Calu3 (cell line): ENCODE results near the gene MT1H. TPM values are rescaled to one million over a fixed set of nuclear protein-coding genes. Genes with fewer than 3 reads are reported as not detected.
"Not testable (repeated sequence)": the region's sequence is repeated elsewhere in the genome, so short reads cannot be mapped to it uniquely, and the experiment has no call there.

ENCODE experiments used
- BruUV-seq: library from RNA; stranded (reverse); fragments of 400-500 nt; replicated peaks from 2 replicates; lab custom pipeline; 2021; lab: Mats Ljungman, UMichigan
- CTCF ChIA-PET: fragments of 300-600 bp; sonication (Branson Sonifier 250); formaldehyde crosslinking; loops from one replicate; lab custom pipeline; 2022; ENCODE audit warnings: antibody characterized with exemption; lab: Charles Lee
- DNase-seq: peaks from one replicate; pipeline ENCODE4 v3.0.0; 2022
- H3K27ac Mint-ChIP-seq: one replicate; pipeline ENCODE4 v1.8.0; 2022; ENCODE audit warnings: mixed read lengths; ENCODE audit not compliant: unreplicated experiment
- H3K27me3 Mint-ChIP-seq: one replicate; pipeline ENCODE4 v1.8.0; 2022; ENCODE audit warnings: mixed read lengths; ENCODE audit not compliant: unreplicated experiment
- H3K36me3 Mint-ChIP-seq: one replicate; pipeline ENCODE4 v1.8.0; 2022; ENCODE audit warnings: mild to moderate bottlenecking, moderate library complexity, mixed read lengths; ENCODE audit not compliant: insufficient read depth, unreplicated experiment
- H3K4me1 Mint-ChIP-seq: one replicate; pipeline ENCODE4 v1.8.0; 2022; ENCODE audit warnings: mild to moderate bottlenecking, low read depth, mixed read lengths; ENCODE audit not compliant: unreplicated experiment
- H3K4me3 Mint-ChIP-seq: one replicate; pipeline ENCODE4 v1.8.0; 2022; ENCODE audit warnings: mild to moderate bottlenecking, low read depth, moderate library complexity, mixed read lengths; ENCODE audit not compliant: unreplicated experiment
- H3K9me3 Mint-ChIP-seq: one replicate; pipeline ENCODE4 v1.8.0; 2022; ENCODE audit warnings: low read depth, mixed read lengths; ENCODE audit not compliant: unreplicated experiment
- intact Hi-C: fragments of 100-400 bp; cut with micrococcal nuclease; formaldehyde crosslinking; loops from one replicate; pipeline ENCODE4 v1.10.0; 2022; ENCODE audit not compliant: unreplicated experiment
- total RNA-seq: library from RNA; stranded (reverse); gene quantifications from 2 replicates; pipeline ENCODE4 v1.2.3, GENCODE V29; 2022
- TF ChIP-seq, protein P1 (sequence below): fragments of 200-600 bp; IDR thresholded peaks from one replicate; pipeline ENCODE4 v1.8.0; 2022; ENCODE audit warnings: antibody characterized with exemption; ENCODE audit not compliant: unreplicated experiment

MT1H gene
- total RNA-seq, 1 experiment from 2014 or later: not detected

DNA sequence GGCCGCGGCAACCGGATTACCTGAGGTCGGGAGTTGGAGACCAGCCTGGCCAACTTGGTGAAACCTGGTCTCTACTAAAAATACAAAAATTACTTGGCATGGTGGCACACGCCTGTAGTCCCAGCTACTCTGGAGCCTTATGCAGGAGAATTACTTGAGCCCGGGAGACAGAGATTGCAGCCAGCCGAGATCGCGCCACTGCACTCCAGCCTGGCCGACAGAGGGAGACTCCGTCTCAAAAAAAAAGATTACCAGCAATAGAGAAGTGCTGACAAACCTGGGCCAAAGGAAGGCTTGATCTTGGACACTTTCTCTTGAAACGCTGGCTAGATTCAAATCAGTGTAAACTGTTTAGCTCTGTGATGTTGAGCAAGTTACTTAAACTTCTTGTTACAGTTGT is 4.3 kb downstream of the MT1H start:
- Mint-ChIP-seq H3K4me1 (no peaks in the 10 kb centered on the region), H3K27me3 (peaks cover 86% of the 10 kb centered on the region), H3K27ac (no peak overlapping the region), H3K9me3 (no peaks in the 10 kb centered on the region), H3K4me3 (no peak overlapping the region), H3K36me3 (no peaks in the 10 kb centered on the region)
- no peak for DNase-seq
- no TSS peak for BruUV-seq
- TF ChIP-seq, protein P1, sequence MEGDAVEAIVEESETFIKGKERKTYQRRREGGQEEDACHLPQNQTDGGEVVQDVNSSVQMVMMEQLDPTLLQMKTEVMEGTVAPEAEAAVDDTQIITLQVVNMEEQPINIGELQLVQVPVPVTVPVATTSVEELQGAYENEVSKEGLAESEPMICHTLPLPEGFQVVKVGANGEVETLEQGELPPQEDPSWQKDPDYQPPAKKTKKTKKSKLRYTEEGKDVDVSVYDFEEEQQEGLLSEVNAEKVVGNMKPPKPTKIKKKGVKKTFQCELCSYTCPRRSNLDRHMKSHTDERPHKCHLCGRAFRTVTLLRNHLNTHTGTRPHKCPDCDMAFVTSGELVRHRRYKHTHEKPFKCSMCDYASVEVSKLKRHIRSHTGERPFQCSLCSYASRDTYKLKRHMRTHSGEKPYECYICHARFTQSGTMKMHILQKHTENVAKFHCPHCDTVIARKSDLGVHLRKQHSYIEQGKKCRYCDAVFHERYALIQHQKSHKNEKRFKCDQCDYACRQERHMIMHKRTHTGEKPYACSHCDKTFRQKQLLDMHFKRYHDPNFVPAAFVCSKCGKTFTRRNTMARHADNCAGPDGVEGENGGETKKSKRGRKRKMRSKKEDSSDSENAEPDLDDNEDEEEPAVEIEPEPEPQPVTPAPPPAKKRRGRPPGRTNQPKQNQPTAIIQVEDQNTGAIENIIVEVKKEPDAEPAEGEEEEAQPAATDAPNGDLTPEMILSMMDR: no peak
- intact Hi-C loops: loop anchor here (1.0 kb wide), 1 partner anchor 28 kb away; no protein-coding TSS in a partner anchor
- CTCF ChIA-PET: interaction anchor here (1.5 kb wide), 1 partner anchor 28 kb away, joined by 4 read pairs; no protein-coding TSS in a partner anchor

DNA sequence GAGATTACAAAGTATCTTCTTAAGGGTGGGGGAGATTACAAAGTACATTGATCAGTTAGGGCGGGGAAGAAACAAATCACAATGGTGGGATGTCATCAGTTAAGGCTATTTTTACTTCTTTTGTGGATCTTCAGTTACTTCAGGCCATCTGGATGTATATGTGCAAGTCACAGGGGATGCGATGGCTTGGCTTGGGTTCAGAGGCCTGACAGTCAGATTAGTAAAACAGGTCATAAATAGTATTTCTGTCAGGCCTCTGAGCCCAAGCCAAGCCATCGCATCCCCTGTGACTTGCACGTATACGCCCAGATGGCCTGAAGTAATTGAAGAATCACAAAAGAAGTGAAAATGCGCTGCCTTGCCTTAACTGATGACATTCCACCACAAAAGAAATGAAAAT is 5.0 kb downstream of the MT1H start:
- H3K27me3 Mint-ChIP-seq: peaks cover 80% of the 10 kb centered on the region
- H3K4me1 Mint-ChIP-seq, BruUV-seq, H3K27ac Mint-ChIP-seq, H3K9me3 Mint-ChIP-seq, H3K4me3 Mint-ChIP-seq, DNase-seq, H3K36me3 Mint-ChIP-seq: not testable (repeated sequence)
- intact Hi-C loops: loop anchor here (1.0 kb wide), 1 partner anchor 28 kb away; no protein-coding TSS in a partner anchor
- CTCF ChIA-PET: interaction anchor here (1.5 kb wide), 1 partner anchor 28 kb away, joined by 4 read pairs; no protein-coding TSS in a partner anchor

DNA sequence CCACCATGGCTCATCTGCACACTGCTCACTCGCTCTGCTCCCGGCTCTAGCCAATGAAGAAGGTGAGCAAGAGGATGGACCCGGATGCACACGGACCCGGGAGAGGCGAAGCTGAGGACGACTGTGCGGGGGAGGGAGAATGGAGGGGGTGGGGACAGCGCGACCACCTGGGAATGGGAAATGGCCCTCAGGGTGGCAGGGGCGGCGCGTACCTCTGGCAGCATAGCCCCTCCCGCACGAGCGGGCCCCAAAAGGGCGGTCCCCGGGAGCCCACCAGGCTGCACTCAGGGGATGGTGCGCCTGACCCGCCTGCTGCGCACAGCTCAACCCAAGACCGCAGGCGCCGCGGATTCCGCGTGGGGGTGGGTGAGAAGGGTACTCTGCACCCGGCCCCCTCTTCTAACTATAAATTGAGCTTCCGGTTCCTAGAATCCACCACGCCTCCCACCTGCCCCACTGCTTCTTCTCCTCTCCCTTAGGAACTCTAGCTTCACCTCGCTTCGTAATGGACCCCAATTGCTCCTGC is 6.1 kb downstream of the MT1H start:
- no peak overlapping the region for H3K4me3 Mint-ChIP-seq
- no peaks in the 10 kb centered on the region for H3K4me1 Mint-ChIP-seq
- CTCF ChIA-PET: no interaction called here
- DNase-seq: no peak
- H3K36me3 Mint-ChIP-seq: no peaks in the 10 kb centered on the region
- intact Hi-C loops: no loop called here
- no peaks in the 10 kb centered on the region for H3K9me3 Mint-ChIP-seq
- no TSS peak for BruUV-seq
- TF ChIP-seq, protein P1: no peak
- peaks cover 68% of the 10 kb centered on the region for H3K27me3 Mint-ChIP-seq
- H3K27ac Mint-ChIP-seq: no peak overlapping the region

DNA sequence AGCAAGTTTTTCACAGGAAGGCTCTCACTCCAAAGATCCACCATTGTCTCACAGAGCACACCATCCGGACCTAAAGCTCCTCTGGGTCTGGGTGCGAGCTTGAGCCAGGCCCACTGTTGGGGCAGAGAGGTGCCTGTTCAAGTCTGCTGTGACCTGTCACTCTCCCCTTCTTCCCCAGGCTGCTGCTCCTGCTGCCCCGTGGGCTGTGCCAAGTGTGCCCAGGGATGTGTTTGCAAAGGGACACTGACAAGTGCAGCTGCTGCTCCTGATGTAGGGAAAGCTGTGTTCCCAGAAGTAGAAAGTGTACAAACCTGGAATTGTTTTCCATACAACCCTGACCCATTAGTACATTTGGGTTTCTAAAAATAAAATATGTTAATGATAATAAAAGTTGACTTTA is 7.9 kb downstream of the MT1H start:
- CTCF ChIA-PET: no interaction called here
- intact Hi-C loops: no loop called here
- Mint-ChIP-seq H3K36me3 (peaks cover 9% of the 10 kb centered on the region), H3K27ac (no peak overlapping the region), H3K27me3 (peaks cover 51% of the 10 kb centered on the region), H3K4me3 (no peak overlapping the region), H3K4me1 (peaks cover 8% of the 10 kb centered on the region), H3K9me3 (no peaks in the 10 kb centered on the region)
- no TSS peak for BruUV-seq
- no peak for DNase-seq
- TF ChIP-seq, protein P1: no peak

DNA sequence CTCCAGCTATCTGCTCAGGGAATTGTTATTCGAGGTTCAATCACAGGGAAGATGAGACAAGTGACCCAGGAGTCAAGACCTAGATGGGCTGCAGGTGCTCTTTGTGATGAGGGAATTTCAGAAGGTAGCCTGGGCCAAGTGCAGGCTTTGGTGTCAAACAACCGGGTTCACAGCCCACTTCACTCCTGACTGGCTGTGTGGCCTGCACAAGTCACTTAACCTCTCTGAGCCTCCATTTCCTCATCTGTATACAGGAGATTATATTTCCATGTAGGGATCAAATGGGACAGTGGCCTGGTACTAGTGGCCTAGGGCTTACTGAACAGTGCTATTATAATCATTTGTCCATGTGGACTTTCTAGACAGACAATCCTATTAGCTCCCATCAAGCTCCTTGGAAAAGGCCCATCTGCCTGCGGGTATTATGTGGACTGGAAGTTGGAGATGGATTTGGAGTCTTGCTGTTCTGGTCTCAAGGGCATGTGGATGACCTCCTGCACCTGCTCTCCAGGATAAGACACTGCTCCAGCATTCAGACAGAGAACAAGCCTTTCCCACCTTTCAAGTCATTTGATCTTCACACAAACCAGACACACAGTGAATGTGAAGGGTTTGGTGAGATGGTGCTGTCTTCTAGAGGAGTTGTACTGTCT is 9.6 kb downstream of the MT1H start:
- H3K27me3 Mint-ChIP-seq: peaks cover 38% of the 10 kb centered on the region
- H3K9me3 Mint-ChIP-seq: no peaks in the 10 kb centered on the region
- CTCF ChIA-PET: interaction anchor here (0.5 to 1.3 kb wide), 3 partner anchors 17 to 52 kb away, joined by 5 read pairs; no protein-coding TSS in a partner anchor
- DNase-seq: no peak
- no peak overlapping the region for H3K27ac Mint-ChIP-seq
- H3K4me1 Mint-ChIP-seq: peaks cover 15% of the 10 kb centered on the region
- BruUV-seq: no TSS peak
- intact Hi-C loops: no loop called here
- TF ChIP-seq, protein P1: no peak
- H3K36me3 Mint-ChIP-seq: peaks cover 18% of the 10 kb centered on the region
- H3K4me3 Mint-ChIP-seq: no peak overlapping the region
